ENCODE measurements around the gene PPP2R2D. TPM values are rescaled to one million over a fixed set of nuclear protein-coding genes. Genes with fewer than 3 reads are reported as not detected.

PPP2R2D gene
- total and polyA plus RNA-seq, 8 donors = 15.6 to 96.7 (median 36.9) TPM

DNA sequence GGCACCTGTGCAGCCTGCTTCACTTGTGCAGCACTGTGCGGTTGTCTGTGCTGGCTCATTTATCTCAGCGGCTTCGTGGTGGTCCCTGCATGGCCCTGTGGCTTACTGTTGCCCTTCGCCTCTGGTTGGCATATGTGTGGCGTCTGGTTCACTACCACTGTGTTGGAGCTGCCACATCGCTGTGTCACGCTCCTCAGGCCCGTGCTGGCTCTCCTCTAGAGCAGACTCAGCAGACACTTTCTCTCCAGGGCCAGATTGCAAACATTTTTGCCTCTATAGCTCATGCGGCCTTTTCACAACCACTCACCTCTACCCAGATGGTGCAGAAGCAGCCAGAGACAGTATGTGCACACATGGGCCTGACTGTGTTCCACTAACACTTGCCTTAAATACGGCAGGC lies 37.9 kb downstream of the PPP2R2D start:
- intact Hi-C loops (cut with DNase I; ENCODE audit: low total_unique reads) = no loop called here
- DNase-seq = no peak
- peaks cover 0 to 2% (median 0%) of the 10 kb centered on the region in 4 donors for H3K4me1 ChIP-seq
- no peaks in the 10 kb centered on the region for H3K9me3 ChIP-seq
- WGBS, 5 donors = 92 to 99% (median 97%) methylated on average over 10 of the region's 10 CpGs
- H3K4me3 ChIP-seq = no peak overlapping the region
- H3K27me3 ChIP-seq = no peaks in the 10 kb centered on the region
- H3K36me3 ChIP-seq = peaks cover 21 to 85% (median 84%) of the 10 kb centered on the region in 4 donors
- H3K27ac ChIP-seq = no peak overlapping the region
- TF ChIP-seq EP300 (IDR thresholded peaks at IDR 0.05) (no peak), POLR2AphosphoS5 (IDR thresholded peaks at IDR 0.05) (no peak), POLR2A (IDR thresholded peaks at IDR 0.05) (no peak)
- TF ChIP-seq, protein P1, sequence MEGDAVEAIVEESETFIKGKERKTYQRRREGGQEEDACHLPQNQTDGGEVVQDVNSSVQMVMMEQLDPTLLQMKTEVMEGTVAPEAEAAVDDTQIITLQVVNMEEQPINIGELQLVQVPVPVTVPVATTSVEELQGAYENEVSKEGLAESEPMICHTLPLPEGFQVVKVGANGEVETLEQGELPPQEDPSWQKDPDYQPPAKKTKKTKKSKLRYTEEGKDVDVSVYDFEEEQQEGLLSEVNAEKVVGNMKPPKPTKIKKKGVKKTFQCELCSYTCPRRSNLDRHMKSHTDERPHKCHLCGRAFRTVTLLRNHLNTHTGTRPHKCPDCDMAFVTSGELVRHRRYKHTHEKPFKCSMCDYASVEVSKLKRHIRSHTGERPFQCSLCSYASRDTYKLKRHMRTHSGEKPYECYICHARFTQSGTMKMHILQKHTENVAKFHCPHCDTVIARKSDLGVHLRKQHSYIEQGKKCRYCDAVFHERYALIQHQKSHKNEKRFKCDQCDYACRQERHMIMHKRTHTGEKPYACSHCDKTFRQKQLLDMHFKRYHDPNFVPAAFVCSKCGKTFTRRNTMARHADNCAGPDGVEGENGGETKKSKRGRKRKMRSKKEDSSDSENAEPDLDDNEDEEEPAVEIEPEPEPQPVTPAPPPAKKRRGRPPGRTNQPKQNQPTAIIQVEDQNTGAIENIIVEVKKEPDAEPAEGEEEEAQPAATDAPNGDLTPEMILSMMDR (IDR thresholded peaks at IDR 0.05) = no peak

DNA sequence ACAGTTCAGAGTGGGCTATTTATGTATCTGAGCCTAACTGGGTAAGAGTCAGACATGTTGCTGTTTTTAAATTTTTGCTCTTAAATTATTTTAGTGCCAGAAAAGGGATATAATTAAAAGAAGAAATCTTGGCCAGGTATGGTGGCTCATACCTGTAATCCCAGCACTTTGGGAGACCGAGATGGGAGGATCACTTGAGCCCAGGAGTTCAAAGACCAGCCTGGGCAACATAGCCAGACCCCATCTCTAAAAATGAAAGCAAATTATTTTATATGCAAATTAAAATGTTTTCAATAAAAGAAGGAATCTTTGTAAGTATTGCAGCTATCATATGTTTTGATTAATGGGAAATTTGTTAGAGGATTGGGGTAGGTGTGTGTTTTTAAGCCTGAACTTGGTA lies 41.6 kb downstream of the PPP2R2D start:
- TF ChIP-seq POLR2AphosphoS5 (IDR thresholded peaks at IDR 0.05) (no peak), POLR2A (IDR thresholded peaks at IDR 0.05) (no peak)
- Histone ChIP-seq H3K4me1 (peaks cover 0 to 11% (median 4%) of the 10 kb centered on the region in 4 donors), H3K27ac (no peak overlapping the region), H3K4me3 (no peak overlapping the region), H3K27me3 (no peaks in the 10 kb centered on the region), H3K9me3 (no peaks in the 10 kb centered on the region), H3K36me3 (peaks cover 35 to 92% (median 89%) of the 10 kb centered on the region in 4 donors)
- WGBS, 5 donors = 95 to 100% (median 100%) methylated on average over 1 of the region's 1 CpG
- no peak for DNase-seq
- intact Hi-C loops (cut with DNase I; ENCODE audit: low total_unique reads) = no loop called here

DNA sequence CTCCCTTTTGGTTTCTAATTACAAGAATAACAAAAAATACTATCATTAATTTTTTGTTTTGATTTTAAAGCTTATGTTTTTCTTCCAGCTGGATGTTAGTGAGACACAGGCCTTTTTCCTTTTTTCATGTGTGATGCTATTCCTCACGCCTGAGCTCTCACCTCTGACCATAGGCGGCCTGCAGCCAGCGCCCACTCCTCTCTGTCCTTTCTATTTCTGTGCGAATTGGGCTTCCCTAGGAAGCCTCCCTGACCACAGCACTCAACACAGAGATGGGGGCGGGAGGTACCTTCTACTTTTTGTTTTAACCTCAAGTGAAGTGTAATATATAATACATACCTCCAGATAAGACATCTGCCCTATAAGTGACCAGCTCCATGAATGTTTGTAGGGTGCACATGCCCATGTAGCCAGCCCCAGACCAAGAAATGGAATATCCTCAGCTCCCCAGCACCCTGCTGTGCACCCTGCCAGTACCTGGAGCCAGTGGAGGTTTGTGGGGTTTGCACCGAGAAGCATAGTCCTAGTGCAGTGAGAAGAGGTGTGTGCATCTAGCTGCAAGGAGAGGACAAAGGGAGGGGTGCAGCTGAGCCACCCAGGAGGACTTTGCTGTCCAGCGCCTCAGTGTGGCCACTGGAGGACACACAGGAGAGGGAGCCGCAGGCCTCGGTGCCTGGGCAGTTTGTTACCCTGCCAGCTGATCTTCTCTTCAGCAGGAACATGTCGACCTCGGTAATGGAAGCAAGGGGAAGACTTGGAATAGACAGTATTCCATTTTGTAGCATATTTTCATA lies 42.4 kb downstream of the PPP2R2D start:
- H3K27me3 ChIP-seq = no peaks in the 10 kb centered on the region
- H3K4me1 ChIP-seq = peaks cover 0 to 11% (median 4%) of the 10 kb centered on the region in 4 donors
- TF ChIP-seq POLR2AphosphoS5 (IDR thresholded peaks at IDR 0.05) (no peak), EP300 (IDR thresholded peaks at IDR 0.05) (no peak), POLR2A (IDR thresholded peaks at IDR 0.05) (no peak)
- TF ChIP-seq, protein P1 (IDR thresholded peaks at IDR 0.05) = peak in 1 of 7 experiments; percentile 15
- DNase-seq = peak; percentile 29 to 34
- H3K9me3 ChIP-seq = no peaks in the 10 kb centered on the region
- peaks cover 42 to 92% (median 89%) of the 10 kb centered on the region in 4 donors for H3K36me3 ChIP-seq
- no peak overlapping the region for H3K27ac ChIP-seq
- WGBS, 5 donors = 76 to 86% (median 82%) methylated on average over 11 of the region's 11 CpGs
- H3K4me3 ChIP-seq = no peak overlapping the region
- intact Hi-C loops (cut with DNase I; ENCODE audit: low total_unique reads) = no loop called here

DNA sequence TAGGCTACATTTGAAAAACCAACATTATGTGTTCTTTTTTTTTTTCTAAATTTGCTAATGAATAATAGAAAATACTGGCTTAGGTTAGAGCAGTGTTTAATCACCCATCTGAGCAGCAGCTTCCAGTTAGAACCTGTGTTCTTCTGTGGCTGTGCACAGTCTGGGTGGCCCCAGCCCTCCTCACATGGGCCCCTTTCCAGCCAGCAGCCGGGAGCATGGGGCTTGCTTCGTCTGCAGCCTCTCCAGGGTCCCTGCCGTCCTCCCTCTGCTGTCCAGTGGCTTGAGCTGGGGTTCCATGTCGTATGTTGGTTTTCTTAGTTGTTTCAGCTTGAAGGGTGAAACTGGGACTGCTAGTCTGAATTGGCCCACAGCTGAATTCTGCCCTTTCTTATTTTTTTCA lies 43.6 kb downstream of the PPP2R2D start:
- 82 to 94% (median 86%) methylated on average over 4 of the region's 4 CpGs for WGBS, 5 donors
- Histone ChIP-seq H3K4me3 (no peak overlapping the region), H3K9me3 (no peaks in the 10 kb centered on the region), H3K27me3 (no peaks in the 10 kb centered on the region), H3K4me1 (peaks cover 0 to 11% (median 4%) of the 10 kb centered on the region in 4 donors), H3K27ac (no peak overlapping the region), H3K36me3 (peaks cover 50 to 96% (median 92%) of the 10 kb centered on the region in 4 donors)
- no peak for DNase-seq
- no peak for TF ChIP-seq EP300 (IDR thresholded peaks at IDR 0.05)
- TF ChIP-seq, protein P1 (IDR thresholded peaks at IDR 0.05) = no peak
- TF ChIP-seq POLR2AphosphoS5 (IDR thresholded peaks at IDR 0.05) = no peak
- no peak for TF ChIP-seq POLR2A (IDR thresholded peaks at IDR 0.05)
- intact Hi-C loops (cut with DNase I; ENCODE audit: low total_unique reads) = no loop called here

Data from stomach (tissue), 9 donors.